Vagina (tissue), 2 donors: Measurements from ENCODE around the gene SLC18B1.

ENCODE experiments used
- CTCF ChIP-seq, 3 experiments: fragments of 450-650 bp in 2 of 3; fragments of 200-600 bp in 1 of 3; sonication (generic) in 1 of 3; IDR thresholded peaks; one replicate each; pipeline ENCODE4 v1.5.1; 2017 to 2019; ENCODE audit warnings: antibody characterized with exemption in 3 of 3, mild to moderate bottlenecking in 2 of 3, moderate library complexity in 2 of 3
- POLR2A ChIP-seq, 2 donors: fragments of 450-650 bp; IDR thresholded peaks; one replicate each; pipeline ENCODE4 v1.6.1; 2017; ENCODE audit warnings: antibody characterized with exemption in 2 of 2, mild to moderate bottlenecking in 2 of 2, moderate library complexity in 2 of 2

GRCh38 chr6:132780770-132781371 lies 17.6 kb downstream of the SLC18B1 start:
- TF ChIP-seq CTCF (IDR thresholded peaks at IDR 0.05) (no peak), POLR2A (IDR thresholded peaks at IDR 0.05) (no peak)
